Stimulated activated CD8-positive, alpha-beta memory T cell treated with anti-CD3 and anti-CD28 coated beads, Interleukin-15, amount 100 ng/mL, for 48 hours (primary cell): ENCODE measurements around the gene FEZ2.

Experiments used
- DNase-seq, 2 donors: peaks; one replicate each; pipeline ENCODE4 v3.0.0-alpha.2; 2020; ENCODE audit warnings: low read depth in 2 of 2

Gene FEZ2

GRCh38 chr2:36530178-36530982, 67.6 kb downstream of the FEZ2 start:
- DNase-seq, result no peak

GRCh38 chr2:36528766-36529392, 69.1 kb downstream of the FEZ2 start:
- no peak for DNase-seq

- DNase-seq, result no peak
Observed at GRCh38 chr2:36528274-36528673, 69.7 kb downstream of the FEZ2 start.

DNA sequence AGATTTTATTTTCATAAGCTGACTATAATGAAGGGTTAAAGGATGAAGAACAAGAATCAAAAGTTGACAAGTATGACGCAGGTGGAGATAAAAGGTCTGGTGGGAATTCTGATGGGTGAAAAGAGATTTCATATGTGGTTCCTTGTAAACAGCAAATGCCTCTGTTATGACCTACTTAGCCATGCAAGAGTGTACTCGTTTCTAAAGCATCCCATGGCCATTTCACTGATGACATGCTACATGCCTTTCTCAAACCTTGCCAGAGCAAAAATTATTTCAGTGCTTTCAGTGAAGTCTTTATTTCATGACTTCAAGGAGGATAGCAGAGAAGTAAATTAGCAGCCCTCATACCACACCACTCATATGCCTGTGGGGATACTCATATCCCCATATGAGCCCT, 71.7 kb downstream of the FEZ2 start:
- no peak for DNase-seq

GRCh38 chr2:36525245-36525644, 72.7 kb downstream of the FEZ2 start:
- no peak for DNase-seq

- no peak for DNase-seq
Observed at GRCh38 chr2:36523153-36523552, 74.8 kb downstream of the FEZ2 start.

DNA sequence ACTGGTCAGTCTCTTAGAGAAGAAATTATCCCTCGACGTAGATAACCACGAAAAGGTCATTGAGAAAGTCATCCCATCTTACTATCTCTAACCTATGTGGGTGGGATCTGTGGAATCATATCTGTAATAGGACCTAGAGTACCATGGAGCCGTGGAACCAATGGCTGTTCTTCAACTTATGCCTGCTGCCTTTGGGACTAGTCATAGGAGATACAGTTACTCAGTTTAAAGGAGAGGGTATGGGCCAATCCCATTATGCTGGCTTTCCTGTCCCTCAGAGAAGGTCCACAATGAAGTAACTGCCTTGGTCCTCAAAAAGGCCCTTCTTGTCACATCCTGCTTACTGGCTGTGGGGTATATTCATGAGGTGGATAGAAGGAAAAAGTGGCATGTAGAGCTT, 77.5 kb downstream of the FEZ2 start:
- DNase-seq, result no peak

DNA sequence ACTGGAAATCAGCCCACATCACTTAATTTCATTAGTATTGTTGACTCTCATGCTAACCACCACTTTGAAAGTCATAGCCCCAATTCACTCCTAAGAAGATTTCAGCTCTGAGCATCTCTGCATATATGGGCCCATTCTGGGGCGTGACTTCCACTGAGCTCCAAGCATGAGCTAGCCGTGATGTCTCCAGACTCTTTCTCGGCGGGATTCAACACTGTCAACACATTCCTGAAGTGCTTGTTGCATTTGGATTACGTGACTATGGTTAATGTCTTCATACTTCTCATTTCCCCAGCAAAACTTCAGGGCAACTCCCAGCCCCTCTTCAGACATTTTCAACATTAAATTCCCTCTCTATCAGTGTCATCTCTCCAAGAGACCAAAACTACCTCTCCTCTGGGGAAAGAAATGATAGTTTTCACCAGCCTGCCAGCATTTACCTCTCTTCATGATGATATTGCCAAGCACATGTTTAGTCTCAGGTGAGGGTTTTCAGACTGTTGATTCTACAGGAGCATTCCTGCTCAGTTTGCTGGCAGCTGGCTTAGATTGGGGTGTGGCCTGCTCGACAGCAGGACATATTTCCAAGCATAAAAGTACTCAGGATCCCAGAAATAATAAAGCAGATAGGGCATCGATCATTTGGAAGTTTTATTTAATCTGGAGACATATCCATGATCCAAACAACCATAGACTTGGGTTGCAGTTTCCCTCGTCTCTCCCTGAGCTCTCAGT, 81.7 kb downstream of the FEZ2 start:
- DNase-seq, result no peak

DNA sequence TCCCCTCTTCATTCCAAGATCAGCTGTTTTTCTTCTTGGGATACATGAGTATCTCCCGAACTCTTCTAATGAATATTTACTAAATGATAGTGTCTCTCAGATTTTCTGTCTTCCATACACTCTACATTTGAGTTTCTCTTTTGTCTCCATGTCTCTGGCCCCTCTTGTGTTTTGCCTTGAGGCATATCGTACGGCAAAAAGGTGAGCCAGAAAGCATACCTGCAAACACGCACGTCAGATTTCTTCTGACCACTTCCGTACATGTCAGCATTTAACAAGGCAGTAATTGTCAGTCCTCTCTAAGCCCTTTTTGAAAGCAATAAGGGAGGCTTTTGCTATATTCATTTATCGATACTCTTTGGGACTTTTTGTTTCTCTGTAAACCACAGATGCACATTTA, 82.4 kb downstream of the FEZ2 start:
- no peak for DNase-seq

- DNase-seq, result no peak
Observed at GRCh38 chr2:36513661-36514060, 84.3 kb downstream of the FEZ2 start.

DNA sequence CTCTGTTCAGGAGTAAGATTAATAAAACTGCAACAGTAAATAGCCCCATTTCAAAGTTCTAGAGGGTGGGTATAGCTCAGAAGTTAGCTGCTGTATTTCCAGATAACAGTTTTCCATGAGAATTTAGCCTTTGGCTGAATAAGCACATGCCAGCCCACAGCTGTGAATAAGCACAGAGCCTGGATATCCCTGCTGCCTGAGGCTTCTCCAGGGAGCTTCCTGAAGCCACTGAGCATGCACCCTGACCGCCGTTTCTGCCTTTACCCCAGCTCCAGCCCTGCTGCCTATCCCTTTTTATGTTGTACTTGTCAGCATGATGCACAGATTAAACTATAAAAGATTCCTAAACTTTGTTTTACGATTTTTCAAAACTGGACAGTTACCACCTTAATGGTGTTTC, 85.3 kb downstream of the FEZ2 start:
- no peak for DNase-seq

- DNase-seq, result no peak
Observed at GRCh38 chr2:36511858-36512603, 85.9 kb downstream of the FEZ2 start.

GRCh38 chr2:36509075-36509474, 88.9 kb downstream of the FEZ2 start:
- no peak for DNase-seq

- DNase-seq, result peak in 1 of 2 donors; percentile 7
Observed at GRCh38 chr2:36507408-36507812, 90.6 kb downstream of the FEZ2 start.
